ENCODE data around the gene AKAP11. TPM values are rescaled to one million over a fixed set of nuclear protein-coding genes. Genes with fewer than 3 reads are reported as not detected.

Gene AKAP11
- total and polyA plus RNA-seq, 2 experiments from 2014 or later, result 4.4 to 30.6 TPM

DNA sequence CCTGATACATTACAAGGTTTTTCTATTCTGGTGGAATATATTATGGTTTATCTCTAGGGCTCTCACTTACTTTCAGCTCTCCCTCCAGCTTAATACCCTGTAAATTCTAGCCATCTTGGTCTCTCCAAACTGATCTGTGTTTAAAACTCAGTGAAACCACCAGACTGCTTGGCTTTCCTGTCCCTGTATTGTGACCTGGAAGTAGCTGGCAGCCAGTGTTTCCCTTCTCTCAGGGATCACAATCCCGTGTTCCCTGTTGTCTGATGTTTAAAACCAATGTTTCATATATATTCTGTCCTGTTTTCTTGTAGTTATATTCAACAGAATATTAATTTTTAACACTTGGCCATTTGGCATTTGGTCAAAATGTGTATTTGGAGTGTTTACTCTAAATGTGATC is 8.0 kb downstream of the AKAP11 start:
- H3K79me2 ChIP-seq, result peaks cover 95% of the 10 kb centered on the region
- no peaks in the 10 kb centered on the region for H3K4me1 ChIP-seq (ENCODE audit: insufficient read depth)
- WGBS (ENCODE audit: low lambda C conversion rate, missing lambda C conversion rate), result 67% methylated on average over 1 of the region's 1 CpG
- no peaks in the 10 kb centered on the region for H3K27me3 ChIP-seq
- H3K4me2 ChIP-seq, result no peak overlapping the region
- H3K36me3 ChIP-seq (replicated peaks; ENCODE audit: insufficient read depth, low read depth), result no peaks in the 10 kb centered on the region
- no peak for TF ChIP-seq EZH2 (IDR thresholded peaks at IDR 0.05; ENCODE audit: borderline replicate concordance)
- TF ChIP-seq, protein P1, sequence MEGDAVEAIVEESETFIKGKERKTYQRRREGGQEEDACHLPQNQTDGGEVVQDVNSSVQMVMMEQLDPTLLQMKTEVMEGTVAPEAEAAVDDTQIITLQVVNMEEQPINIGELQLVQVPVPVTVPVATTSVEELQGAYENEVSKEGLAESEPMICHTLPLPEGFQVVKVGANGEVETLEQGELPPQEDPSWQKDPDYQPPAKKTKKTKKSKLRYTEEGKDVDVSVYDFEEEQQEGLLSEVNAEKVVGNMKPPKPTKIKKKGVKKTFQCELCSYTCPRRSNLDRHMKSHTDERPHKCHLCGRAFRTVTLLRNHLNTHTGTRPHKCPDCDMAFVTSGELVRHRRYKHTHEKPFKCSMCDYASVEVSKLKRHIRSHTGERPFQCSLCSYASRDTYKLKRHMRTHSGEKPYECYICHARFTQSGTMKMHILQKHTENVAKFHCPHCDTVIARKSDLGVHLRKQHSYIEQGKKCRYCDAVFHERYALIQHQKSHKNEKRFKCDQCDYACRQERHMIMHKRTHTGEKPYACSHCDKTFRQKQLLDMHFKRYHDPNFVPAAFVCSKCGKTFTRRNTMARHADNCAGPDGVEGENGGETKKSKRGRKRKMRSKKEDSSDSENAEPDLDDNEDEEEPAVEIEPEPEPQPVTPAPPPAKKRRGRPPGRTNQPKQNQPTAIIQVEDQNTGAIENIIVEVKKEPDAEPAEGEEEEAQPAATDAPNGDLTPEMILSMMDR (IDR thresholded peaks at IDR 0.05; ENCODE audit: poor library complexity), result no peak
- no peak for TF ChIP-seq EZH2phosphoT487 (IDR thresholded peaks at IDR 0.05; ENCODE audit: low read depth, severe bottlenecking, unreplicated experiment)
- H4K20me1 ChIP-seq (ENCODE audit: insufficient read depth, poor library complexity, severe bottlenecking), result peaks cover 4% of the 10 kb centered on the region
- H3K9me3 ChIP-seq (ENCODE audit: low read depth), result no peaks in the 10 kb centered on the region
- DNase-seq (ENCODE audit: low spot score), result no peak
- no peaks in the 10 kb centered on the region for H3K9me2 ChIP-seq (replicated peaks; ENCODE audit: insufficient read depth)
- no peak overlapping the region for H3K4me3 ChIP-seq
- H3K27ac ChIP-seq, result no peak overlapping the region
- H2AFZ ChIP-seq, result no peak overlapping the region

DNA sequence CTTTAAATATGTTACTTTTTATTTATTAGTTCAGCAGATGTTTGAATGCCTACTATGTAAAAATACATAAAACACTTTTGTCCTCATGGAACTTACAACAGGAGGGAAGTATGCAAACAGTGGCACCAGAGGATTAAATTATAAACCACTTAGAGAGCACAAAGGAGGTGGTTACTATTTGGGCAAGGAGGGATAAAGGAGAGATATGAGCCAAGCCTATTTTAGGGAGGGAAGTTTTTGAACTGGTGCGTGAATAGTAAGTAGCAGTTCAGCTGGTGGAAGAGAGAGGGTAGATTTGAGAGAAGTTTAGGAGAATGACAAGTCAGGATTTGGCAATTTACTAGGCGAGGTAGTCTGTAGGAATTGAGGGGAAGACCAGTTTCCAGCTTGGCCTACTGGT is 8.6 kb downstream of the AKAP11 start:
- Histone ChIP-seq H3K9me3 (ENCODE audit: low read depth) (no peaks in the 10 kb centered on the region), H3K36me3 (replicated peaks; ENCODE audit: insufficient read depth, low read depth) (no peaks in the 10 kb centered on the region), H3K4me3 (no peak overlapping the region), H4K20me1 (ENCODE audit: insufficient read depth, poor library complexity, severe bottlenecking) (peaks cover 4% of the 10 kb centered on the region), H3K4me2 (no peak overlapping the region), H3K9me2 (replicated peaks; ENCODE audit: insufficient read depth) (no peaks in the 10 kb centered on the region), H3K27ac (no peak overlapping the region), H3K79me2 (peaks cover 95% of the 10 kb centered on the region), H2AFZ (no peak overlapping the region), H3K27me3 (no peaks in the 10 kb centered on the region), H3K4me1 (ENCODE audit: insufficient read depth) (no peaks in the 10 kb centered on the region)
- TF ChIP-seq EZH2phosphoT487 (IDR thresholded peaks at IDR 0.05; ENCODE audit: low read depth, severe bottlenecking, unreplicated experiment), result no peak
- TF ChIP-seq, protein P1 (IDR thresholded peaks at IDR 0.05; ENCODE audit: poor library complexity), result no peak
- no peak for TF ChIP-seq EZH2 (IDR thresholded peaks at IDR 0.05; ENCODE audit: borderline replicate concordance)
- 98% methylated on average over 2 of the region's 2 CpGs for WGBS (ENCODE audit: low lambda C conversion rate, missing lambda C conversion rate)
- no peak for DNase-seq (ENCODE audit: low spot score)

DNA sequence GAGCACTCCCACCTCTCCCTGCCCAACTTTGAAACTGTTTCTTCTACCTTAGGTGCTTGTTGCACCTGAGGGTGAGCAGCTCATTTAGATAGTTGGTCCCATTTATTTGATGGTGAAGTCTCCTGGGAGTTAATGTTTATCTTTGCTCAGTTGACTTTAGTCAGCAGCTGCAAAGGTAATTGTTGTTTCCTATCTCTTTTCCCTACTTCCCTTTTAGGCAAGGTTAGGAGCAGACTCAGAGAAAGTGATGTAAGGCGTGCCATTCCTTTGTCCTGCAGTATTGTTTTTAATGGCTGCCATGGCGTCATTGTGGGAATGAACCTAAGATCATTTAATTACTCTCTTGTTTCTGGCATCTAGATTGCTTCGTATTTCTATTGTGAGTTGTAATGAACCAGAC is 11.6 kb downstream of the AKAP11 start:
- H3K9me2 ChIP-seq (replicated peaks; ENCODE audit: insufficient read depth), result no peaks in the 10 kb centered on the region
- H3K27ac ChIP-seq, result peak overlapping the region; percentile 13
- H3K4me2 ChIP-seq, result no peak overlapping the region
- no peak overlapping the region for H2AFZ ChIP-seq
- H3K9me3 ChIP-seq (ENCODE audit: low read depth), result no peaks in the 10 kb centered on the region
- DNase-seq (ENCODE audit: low spot score), result no peak
- WGBS (ENCODE audit: low lambda C conversion rate, missing lambda C conversion rate), result 71% methylated on average over 3 of the region's 3 CpGs
- peaks cover 4% of the 10 kb centered on the region for H4K20me1 ChIP-seq (ENCODE audit: insufficient read depth, poor library complexity, severe bottlenecking)
- TF ChIP-seq EZH2 (IDR thresholded peaks at IDR 0.05; ENCODE audit: borderline replicate concordance) (no peak), EZH2phosphoT487 (IDR thresholded peaks at IDR 0.05; ENCODE audit: low read depth, severe bottlenecking, unreplicated experiment) (no peak)
- TF ChIP-seq, protein P1 (IDR thresholded peaks at IDR 0.05; ENCODE audit: poor library complexity), result no peak
- H3K79me2 ChIP-seq, result peaks cover 78% of the 10 kb centered on the region
- H3K4me1 ChIP-seq (ENCODE audit: insufficient read depth), result no peaks in the 10 kb centered on the region
- H3K4me3 ChIP-seq, result no peak overlapping the region
- no peaks in the 10 kb centered on the region for H3K27me3 ChIP-seq
- peaks cover 3% of the 10 kb centered on the region for H3K36me3 ChIP-seq (replicated peaks; ENCODE audit: insufficient read depth, low read depth)

DNA sequence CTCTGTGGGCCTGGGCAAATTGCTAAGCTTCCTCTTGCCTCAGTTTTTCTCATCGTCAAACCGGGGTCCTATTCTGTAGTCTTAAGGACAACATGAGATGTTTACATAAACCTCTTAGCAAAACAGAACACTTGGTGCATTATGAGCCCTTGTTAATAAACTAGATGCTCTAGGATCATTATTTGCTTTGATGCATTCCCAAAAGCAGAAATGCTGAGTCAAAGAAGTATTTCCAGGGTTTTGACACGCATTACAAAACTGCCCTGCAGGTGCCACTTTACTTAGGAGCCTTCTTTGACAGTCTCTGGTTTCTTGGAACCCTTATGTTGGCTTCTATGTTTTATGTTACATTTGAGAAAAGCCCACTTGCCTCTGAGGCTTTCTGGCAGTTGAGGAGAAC is 12.1 kb downstream of the AKAP11 start:
- H3K4me2 ChIP-seq, result no peak overlapping the region
- H3K27me3 ChIP-seq, result no peaks in the 10 kb centered on the region
- TF ChIP-seq, protein P1 (IDR thresholded peaks at IDR 0.05; ENCODE audit: poor library complexity), result no peak
- no peak for TF ChIP-seq EZH2phosphoT487 (IDR thresholded peaks at IDR 0.05; ENCODE audit: low read depth, severe bottlenecking, unreplicated experiment)
- no peak for TF ChIP-seq EZH2 (IDR thresholded peaks at IDR 0.05; ENCODE audit: borderline replicate concordance)
- 80% methylated on average over 3 of the region's 3 CpGs for WGBS (ENCODE audit: low lambda C conversion rate, missing lambda C conversion rate)
- peaks cover 3% of the 10 kb centered on the region for H3K36me3 ChIP-seq (replicated peaks; ENCODE audit: insufficient read depth, low read depth)
- no peak overlapping the region for H3K4me3 ChIP-seq
- peaks cover 4% of the 10 kb centered on the region for H4K20me1 ChIP-seq (ENCODE audit: insufficient read depth, poor library complexity, severe bottlenecking)
- H3K9me2 ChIP-seq (replicated peaks; ENCODE audit: insufficient read depth), result no peaks in the 10 kb centered on the region
- H3K27ac ChIP-seq, result peak overlapping the region; percentile 13
- peaks cover 75% of the 10 kb centered on the region for H3K79me2 ChIP-seq
- no peaks in the 10 kb centered on the region for H3K4me1 ChIP-seq (ENCODE audit: insufficient read depth)
- no peaks in the 10 kb centered on the region for H3K9me3 ChIP-seq (ENCODE audit: low read depth)
- no peak for DNase-seq (ENCODE audit: low spot score)
- H2AFZ ChIP-seq, result no peak overlapping the region
